HG03097 (cell line): Measurements from ENCODE around the gene NRG3.

ENCODE experiments used
- ATAC-seq: cut with Tn5 transposase; IDR thresholded peaks from one replicate; pipeline ENCODE4 v1.9.1; 2021; ENCODE audit not compliant: unreplicated experiment, low FRiP score

Gene NRG3

DNA sequence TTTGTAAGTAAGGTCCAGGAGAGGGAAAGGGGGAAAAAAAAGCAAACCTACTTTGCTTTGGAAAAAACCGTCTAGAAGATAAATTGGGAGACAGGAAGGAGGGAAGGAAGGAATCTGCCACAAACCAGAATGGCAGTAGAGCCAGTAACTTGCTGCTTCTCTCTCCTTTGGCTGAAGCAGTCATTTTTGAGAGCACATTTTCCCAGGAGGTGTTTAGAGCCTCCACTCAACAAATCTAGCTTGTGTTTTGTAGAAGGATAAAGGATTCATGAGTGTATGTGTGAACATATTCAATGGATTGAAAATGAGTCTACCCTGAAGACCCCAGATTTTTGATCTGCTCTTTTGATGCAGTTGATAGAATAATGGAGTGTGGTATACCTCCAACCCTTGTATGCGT, 2.6 kb downstream of the NRG3 start:
- ATAC-seq: no peak

DNA sequence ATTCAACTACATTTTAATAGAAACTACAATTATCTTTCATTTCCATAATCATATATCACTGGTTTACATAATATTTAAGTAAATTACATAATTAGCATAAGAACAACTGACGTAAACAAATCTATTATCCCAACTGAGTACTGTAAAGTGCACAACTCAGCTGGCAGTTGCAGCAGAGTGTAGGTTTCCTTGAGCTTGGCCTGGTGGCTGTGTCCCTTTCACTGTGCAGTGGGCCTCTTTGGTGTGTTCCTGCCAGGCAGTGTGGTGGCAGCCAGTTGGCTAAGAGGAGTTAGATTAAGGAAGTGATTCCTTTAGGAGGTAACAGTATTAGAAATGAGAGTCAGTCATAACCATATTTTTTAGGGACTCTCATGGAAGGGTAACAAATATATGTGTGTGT, 7.0 kb downstream of the NRG3 start:
- ATAC-seq: no peak

GRCh38 chr10:81884856-81885255, 9.9 kb downstream of the NRG3 start:
- no peak for ATAC-seq

DNA sequence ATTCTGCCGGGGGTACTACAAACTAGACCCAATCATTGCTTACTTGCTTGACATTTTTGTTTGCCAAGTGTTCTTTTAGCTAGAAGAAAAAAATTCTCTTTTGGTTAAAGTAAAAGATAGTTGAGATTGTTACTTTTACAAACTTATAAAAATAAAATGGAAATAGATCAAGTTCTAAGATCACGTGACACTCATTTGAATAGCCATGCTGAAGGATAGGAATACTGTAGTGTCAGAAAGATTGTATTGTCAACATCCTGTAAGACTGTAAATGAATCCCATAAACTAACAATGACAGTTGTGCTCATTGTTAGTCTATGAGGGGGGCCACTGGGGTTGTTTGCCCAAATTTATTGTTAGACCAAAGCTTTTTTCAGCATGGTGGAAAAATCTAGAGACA, 10.5 kb downstream of the NRG3 start:
- ATAC-seq: no peak

DNA sequence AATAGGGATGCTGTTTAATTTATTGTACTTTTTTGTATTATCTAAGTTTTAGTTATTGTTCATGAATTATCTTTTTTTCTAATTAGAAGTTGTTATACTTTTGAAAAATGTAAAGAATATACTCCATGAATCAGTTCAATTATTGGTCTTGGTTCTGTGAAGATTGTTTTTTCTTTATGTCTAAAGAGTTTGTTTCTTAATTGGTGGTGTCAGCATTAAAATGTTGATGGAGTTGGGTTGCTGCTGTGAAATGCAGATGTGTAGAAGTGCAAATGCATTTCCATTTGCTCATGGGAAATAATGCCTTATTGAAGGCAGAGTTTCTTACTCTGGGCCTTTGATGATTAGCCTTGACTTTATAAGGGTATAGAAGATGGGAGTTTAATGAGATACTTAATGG, 11.9 kb downstream of the NRG3 start:
- no peak for ATAC-seq

GRCh38 chr10:81889181-81889769, 14.3 kb downstream of the NRG3 start:
- ATAC-seq: no peak

GRCh38 chr10:81894616-81895015, 19.6 kb downstream of the NRG3 start:
- ATAC-seq: no peak

GRCh38 chr10:81898518-81898917, 23.5 kb downstream of the NRG3 start:
- no peak for ATAC-seq

GRCh38 chr10:81900989-81901388, 26.0 kb downstream of the NRG3 start:
- no peak for ATAC-seq

- ATAC-seq: no peak
Observed at GRCh38 chr10:81903472-81903871, 28.5 kb downstream of the NRG3 start.

GRCh38 chr10:81905161-81905560, 30.2 kb downstream of the NRG3 start:
- no peak for ATAC-seq

GRCh38 chr10:81909453-81909852, 34.5 kb downstream of the NRG3 start:
- ATAC-seq: no peak

- no peak for ATAC-seq
Observed at GRCh38 chr10:81911328-81911727, 36.3 kb downstream of the NRG3 start.

DNA sequence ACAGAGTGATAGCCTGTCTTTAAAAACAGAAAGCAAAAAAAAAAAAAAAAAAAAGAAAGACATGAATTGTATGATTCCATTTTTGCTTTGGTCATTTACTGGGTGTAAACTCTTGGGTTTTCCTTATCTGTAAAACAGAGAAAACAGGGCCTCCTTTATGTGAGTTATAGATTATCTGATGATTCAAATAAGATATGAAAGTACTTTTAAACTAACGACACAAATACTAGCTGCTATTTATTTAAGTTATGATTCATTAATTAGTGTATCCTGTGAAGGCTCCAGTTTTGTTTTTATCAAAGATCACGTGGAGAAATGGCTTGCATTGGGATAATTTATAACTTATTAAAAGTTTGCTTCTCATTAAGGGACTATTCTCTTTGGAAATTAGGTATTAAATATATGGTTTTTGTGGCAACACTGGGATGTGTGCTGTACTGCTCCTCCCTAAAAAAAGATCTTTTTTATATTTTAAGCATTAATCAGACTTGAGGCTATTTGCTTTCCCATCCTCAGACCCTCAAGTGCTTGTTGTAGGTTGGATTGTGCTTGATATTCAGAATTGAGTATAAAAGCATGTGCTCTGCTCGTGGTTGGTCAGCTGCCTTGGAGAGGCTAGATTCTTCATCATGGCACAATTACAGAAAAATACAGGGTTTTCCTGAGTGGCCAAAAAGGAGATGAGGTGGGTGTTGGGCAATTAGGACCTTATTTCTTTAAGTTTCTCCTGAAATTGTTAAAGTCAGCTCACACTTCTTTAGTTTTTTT, 39.9 kb downstream of the NRG3 start:
- no peak for ATAC-seq

- ATAC-seq: no peak
Observed at GRCh38 chr10:81915504-81915897, 40.5 kb downstream of the NRG3 start.

DNA sequence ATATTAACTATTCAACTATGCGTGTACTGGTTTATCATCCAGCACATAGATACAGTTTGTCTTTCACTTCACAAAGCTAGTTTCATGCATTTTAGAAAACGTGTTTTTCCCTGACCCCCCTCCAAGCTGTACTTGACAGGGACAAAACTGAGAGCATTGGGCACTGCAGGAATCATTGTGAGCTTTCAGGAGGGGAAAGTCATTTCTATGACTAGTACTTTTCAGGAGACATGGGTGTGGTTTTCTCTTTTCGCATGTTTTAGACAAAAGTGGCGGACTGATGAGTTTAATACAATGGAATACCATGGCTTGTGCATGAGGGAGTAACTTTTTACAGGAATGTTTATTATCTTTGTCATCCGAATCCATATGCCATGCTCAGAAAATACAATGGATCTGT, 42.7 kb downstream of the NRG3 start:
- ATAC-seq: no peak

GRCh38 chr10:81918766-81919165, 43.8 kb downstream of the NRG3 start:
- no peak for ATAC-seq

DNA sequence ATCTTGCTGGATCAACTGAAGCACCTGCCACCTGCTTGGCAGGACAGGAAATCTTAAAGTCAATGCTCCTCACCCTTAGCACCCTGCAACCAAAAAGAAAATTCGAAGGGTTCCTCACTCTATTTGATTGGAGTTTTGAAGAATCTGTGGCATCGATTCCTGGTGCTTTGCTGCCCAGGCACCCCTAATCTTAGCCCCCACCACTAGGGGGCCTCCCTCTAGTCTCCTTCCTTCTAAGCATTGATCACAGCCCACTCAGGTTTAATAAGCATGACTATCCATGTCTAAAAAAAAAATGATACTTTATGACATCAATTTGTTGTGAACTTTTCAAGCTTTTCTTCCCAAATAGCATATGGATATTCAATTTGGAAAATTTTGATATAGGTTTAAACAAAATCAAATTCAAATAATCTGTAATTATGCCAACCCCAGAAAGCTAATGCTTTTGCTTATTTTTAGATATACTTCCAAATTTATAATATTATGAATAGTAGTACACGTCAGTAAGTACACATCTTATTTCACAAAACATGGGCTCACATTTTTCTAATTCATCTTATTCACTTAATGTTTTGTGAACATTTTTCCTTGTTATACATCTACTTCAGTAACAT, 45.3 kb downstream of the NRG3 start:
- ATAC-seq: no peak

- no peak for ATAC-seq
Observed at GRCh38 chr10:81928119-81928518, 53.1 kb downstream of the NRG3 start.

DNA sequence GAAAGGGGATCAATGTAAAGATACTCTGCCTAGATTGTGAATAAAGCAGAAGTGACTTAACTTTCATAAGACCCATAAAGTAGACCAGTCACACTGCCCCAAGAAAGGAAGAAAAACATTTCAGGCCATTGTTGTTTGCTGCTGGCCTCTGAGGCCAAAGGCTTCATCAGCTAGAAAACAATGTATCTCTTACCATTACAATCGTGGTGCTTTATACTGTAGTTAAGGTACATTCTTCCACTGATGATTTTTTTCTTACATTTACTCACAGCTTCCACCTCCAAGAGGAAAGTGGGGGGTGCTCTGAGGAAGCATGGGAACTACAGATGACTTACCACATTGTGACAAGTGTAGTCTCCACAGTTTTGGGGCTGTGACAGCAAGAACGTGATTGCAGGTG, 68.6 kb downstream of the NRG3 start:
- no peak for ATAC-seq

DNA sequence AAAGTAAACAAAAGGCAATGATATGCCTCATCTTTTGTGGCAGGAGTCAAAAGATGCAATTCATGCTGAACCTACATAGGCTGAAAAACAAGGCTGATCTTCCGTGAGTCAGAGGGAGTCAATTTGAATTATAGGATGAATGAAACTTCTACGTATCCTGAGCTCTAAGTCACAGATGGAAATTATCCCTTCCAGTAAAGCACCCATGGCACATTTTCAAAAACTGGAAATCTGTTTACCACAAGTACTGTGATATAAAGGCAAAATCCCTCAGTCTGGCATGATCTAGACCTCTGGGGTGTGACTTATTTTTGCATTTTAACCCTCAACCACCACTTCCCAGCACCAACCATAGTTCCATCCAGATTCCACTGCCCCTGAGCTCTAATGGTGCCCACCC, 69.6 kb downstream of the NRG3 start:
- no peak for ATAC-seq

GRCh38 chr10:81949283-81949682, 74.3 kb downstream of the NRG3 start:
- no peak for ATAC-seq
